Posterior cingulate gyrus (tissue), 11 donors: ENCODE results near the gene GEMIN4.
"Not testable (repeated sequence)": the region's sequence is repeated elsewhere in the genome, so short reads cannot be mapped to it uniquely, and the experiment has no call there.

ENCODE experiments used
- DNase-seq, 10 donors: peaks; one replicate each; pipeline versions ENCODE4 v3.0.0 to v3.0.0-alpha.2; 2020 to 2021; ENCODE audit warnings: mixed read lengths in 3 of 10
- intact Hi-C: fragments of 100-400 bp; cut with DNase I; formaldehyde crosslinking; loops from one replicate; pipeline ENCODE4 v1.15.1; 2023

GEMIN4 gene

GRCh38 chr17:784143-784542 lies 32.1 kb upstream of the GEMIN4 start:
- intact Hi-C loops: no loop called here
- DNase-seq: peak in 1 of 10 donors; percentile 2

GRCh38 chr17:781805-782731 lies 30.0 kb upstream of the GEMIN4 start, which contains the start of the genes GLOD4 and MRM3:
GLOD4 (minus strand) TSS chr17:782280; CDS start chr17:782255, 25 bp downstream.
MRM3 (plus strand) TSS chr17:782353; CDS start chr17:782379, 26 bp downstream.
- DNase-seq: peak; percentile 87 to 99 (median 93)
- intact Hi-C loops: no loop called here

- peak in 1 of 10 donors; percentile 47 for DNase-seq
- intact Hi-C loops: no loop called here
These were observed 26.0 kb upstream of the GEMIN4 start for GRCh38 chr17:778096-778495.

DNA sequence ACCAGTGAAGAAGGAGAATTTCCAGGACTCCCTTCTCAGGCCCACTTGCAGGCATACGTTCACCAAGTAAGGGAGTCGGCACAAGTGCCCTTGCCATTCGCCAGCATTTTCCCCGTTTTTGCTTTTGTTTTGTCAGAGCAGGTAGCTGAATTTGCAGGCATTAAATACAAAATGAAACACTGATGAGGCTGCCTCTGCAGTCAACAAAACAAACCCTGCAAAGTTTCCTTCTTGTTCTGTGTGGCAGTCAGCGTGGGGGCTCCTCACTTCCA lies 22.2 kb upstream of the GEMIN4 start:
- intact Hi-C loops: no loop called here
- no peak for DNase-seq

DNA sequence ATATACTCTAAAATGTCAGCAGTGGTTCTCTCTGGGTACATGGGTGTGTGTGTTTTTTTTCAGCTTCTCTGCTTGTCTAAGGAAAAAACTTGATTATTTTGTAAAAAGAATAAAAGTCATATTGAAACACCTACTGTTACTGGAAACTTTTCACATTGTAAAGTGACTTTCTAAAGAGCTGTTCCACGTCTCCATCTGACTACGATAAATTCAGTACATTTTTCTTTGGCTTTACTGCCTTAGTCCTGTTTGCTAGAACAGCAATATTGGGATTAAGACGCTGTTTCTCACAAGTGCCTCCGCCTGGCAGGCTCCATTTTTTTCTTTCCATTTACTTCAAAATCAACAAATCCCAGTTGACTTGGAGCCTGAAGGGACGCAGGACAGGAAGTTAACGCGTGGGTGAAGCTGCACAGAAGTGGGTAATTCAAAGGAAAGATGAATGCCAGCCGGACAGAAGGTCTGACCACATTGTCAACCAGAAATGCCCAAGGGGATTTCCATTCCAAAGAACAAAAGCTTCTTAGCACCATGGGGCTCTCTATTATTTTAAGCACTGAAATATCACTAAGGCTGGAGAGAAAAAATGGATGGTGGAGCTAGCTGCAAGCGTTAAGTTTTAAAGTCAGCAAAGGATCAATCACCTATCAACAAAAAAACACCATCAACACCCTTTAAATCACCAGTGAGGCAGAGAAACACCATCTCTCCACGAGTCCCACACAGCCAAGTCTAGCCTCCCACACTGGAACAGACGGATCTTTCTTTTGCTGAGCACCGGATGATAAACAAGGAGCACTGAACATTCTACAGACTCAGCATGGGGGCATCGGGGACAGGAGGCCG lies 21.6 kb upstream of the GEMIN4 start:
- DNase-seq: peak in 1 of 10 donors; percentile 28
- intact Hi-C loops: no loop called here

- DNase-seq: no peak
- intact Hi-C loops: no loop called here
These were observed 21.0 kb upstream of the GEMIN4 start for GRCh38 chr17:773016-773415.

- intact Hi-C loops: no loop called here
These were observed 15.0 kb upstream of the GEMIN4 start for GRCh38 chr17:767076-767475.

DNA sequence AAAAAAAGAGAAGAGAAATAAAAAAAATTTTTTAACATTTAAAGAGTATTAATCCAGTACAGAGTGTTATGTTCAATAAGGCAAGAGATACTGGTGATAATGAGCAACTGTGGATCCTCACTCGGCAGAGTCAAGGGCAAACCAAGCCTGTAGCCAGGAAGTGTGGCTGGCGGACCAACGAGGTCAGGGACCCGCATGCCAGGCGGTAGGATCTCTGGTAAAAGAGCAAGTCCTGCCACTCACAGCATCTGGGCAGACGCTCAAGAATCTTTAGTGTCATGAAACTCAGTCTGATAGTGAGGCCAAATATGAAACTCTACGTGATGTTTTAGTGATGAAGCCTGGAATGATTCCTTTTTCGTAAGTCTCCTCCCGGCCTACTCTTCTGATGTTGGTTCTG lies 8.3 kb upstream of the GEMIN4 start:
- DNase-seq: peak in 1 of 10 donors; percentile 44
- intact Hi-C loops: no loop called here

More at GRCh38 chr17:767076-767475, 15.0 kb upstream of the GEMIN4 start:
- DNase-seq: no peak

DNA sequence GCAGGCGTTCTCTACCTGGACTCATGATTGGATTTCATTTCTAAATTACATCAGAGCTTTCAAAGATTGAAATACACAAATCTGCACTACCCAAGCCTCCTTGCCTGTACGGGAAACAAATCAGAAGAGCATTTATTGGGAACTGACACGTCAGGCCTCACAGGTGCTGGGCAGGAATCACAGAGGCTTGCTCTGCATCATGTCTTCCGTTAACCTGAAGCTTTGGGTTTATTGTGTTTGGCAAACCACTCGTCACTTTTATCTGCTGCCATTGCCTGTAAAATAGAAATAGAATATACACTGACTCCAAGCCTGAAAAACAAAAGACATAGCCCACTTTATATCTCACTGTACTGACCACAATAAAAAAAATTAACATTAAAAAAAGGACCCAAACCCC lies 7.9 kb upstream of the GEMIN4 start:
- intact Hi-C loops: no loop called here
- peak in 1 of 10 donors; percentile 1 for DNase-seq

DNA sequence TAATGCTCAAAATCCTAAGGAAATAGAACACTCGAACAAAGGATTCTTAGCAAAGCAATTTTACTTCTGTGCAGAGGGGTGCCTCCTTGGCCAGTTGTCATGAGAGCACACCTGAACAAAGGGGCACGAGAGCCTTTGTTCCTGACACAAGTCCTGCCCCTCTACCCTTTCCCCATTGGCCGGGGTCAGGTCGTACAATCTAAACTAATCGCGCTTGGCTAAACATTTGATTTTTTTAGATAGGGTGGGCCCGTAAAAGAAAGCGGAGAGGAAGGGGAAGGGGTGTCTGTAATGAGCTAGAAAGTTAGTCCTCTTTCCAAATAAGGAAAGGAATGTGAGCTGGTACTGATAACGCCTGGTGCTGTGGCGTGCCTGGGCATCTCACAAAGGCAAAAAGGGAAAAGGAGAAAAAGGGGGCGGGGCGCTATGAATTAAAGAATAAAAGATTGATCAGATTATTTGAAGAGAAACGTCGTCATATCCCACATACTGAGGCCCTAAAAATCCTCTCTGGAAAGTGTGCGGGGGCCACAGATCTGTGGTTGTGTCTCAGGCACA lies 4.0 kb upstream of the GEMIN4 start:
- DNase-seq, intact Hi-C loops: not testable (repeated sequence)

DNA sequence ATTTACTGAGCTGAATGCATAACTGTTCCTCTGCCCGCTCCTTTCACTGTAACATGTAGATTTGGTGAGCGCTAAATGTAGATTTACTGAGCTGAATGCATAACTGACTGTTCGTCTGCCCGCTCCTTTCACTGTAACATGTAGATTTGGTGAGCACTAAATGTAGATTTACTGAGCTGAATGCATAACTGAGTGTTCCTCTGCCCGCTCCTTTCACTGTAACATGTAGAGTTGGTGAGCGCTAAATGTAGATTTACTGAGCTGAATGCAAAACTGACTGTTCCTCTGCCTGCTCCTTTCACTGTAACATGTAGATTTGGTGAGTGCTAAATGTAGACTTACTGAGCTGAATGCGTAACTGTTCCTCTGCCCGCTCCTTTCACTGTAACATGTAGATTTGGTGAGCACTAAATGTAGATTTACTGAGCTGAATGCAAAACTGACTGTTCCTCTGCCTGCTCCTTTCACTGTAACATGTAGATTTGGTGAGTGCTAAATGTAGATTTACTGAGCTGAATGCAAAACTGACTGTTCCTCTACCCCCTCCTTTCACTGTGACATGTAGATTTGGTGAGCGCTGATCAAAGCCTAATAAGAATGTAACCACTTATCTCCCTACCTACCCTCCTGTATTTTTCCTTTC lies 3.4 kb upstream of the GEMIN4 start:
- intact Hi-C loops, DNase-seq: not testable (repeated sequence)

GRCh38 chr17:753418-753817 lies 1.4 kb upstream of the GEMIN4 start:
- no peak for DNase-seq
- intact Hi-C loops: no loop called here

DNA sequence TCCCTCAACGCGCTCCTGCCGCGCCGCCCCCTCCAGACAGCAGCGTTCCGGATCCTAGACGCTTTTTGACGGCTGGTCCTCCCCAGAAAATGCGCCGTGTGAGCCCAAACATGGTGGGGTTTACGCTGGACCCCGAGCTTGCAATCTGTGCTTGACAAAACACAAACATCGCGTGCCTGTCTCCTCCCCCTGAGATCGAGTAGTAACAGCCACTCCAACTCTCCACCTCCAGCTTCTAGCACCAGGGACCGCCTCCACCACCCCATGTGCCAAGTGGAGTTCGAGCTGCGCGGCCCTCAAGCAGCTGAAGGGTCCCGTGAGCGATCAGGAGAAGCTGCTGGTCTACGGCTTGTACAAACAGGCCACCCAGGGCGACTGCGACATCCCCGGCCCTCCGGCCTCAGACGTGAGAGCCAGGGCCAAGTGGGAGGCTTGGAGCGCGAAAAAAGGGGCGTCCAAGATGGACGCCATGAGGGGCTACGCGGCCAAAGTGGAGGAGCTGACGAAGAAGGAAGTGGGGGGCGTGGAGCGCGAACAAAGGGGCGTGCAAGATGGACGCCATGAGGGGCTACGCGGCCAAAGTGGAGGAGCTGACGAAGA lies 656 bp upstream of the GEMIN4 start:
- intact Hi-C loops: no loop called here
- peak in 6 of 10 donors; percentile 13 to 91 (median 38) for DNase-seq

DNA sequence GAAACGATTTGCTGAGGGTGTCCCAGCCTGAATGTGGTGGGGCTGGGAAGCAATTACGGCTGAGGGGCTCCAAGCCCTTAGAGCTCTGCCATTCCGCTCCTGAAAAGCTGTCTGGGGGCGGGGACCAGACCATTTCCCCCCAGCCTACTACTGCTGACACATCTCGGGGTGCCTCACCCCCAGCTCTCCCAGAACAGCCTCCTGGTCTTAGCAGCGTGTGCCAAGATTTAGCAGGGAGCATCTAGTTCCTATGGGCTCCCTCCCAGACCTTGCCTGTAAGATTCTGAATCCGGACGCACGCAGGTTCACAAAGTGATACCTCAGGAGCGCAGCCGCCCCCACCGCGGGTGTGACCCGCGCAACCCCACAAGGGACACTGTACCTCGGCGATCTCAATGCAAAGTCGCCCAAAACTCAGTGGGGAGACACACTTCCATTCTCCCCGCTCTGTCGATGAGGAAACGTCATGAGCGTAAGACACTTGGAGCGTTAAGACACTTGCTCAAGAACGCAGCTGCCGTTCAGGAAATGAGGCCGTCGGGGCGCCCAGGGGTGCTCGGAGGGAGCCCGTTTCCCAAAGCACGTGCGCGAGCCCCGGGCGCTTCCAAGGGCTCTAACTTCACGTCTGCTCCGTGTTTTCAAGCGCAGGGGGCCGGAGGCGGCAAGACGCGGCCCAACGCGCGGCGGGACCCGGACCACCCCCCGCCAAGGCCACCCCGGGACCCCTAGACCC lies 629 bp downstream of the GEMIN4 start:
- peak in 1 of 10 donors; percentile 72 for DNase-seq
- intact Hi-C loops: no loop called here

GRCh38 chr17:750431-751037 lies 1.5 kb downstream of the GEMIN4 start:
- intact Hi-C loops: no loop called here

GRCh38 chr17:749359-749758 lies 2.7 kb downstream of the GEMIN4 start:
- intact Hi-C loops: not testable (repeated sequence)

More at GRCh38 chr17:750431-751037, 1.5 kb downstream of the GEMIN4 start:
- DNase-seq: peak in 1 of 10 donors; percentile 4

DNA sequence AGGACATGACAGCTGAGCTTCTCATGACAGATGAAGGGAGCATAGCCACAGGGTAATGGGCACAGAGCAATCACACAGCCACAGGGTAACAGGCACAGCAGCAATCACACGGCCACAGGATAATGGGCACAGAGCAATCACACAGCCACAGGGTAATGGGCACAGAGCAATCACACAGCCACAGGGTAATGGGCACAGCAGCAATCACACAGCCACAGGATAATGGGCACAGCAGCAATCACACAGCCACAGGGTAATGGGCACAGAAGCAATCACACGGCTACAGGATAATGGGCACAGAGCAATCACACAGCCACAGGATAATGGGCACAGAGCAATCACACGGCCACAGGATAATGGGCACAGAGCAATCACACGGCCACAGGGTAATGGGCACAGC lies 3.5 kb downstream of the GEMIN4 start:
- peak in 1 of 10 donors; percentile 38 for DNase-seq
- intact Hi-C loops: not testable (repeated sequence)

More at GRCh38 chr17:749359-749758, 2.7 kb downstream of the GEMIN4 start:
- DNase-seq: peak in 1 of 10 donors; percentile 22

GRCh38 chr17:746783-747629 lies 5.1 kb downstream of the GEMIN4 start:
- DNase-seq: peak in 1 of 10 donors; percentile 63
- intact Hi-C loops: no loop called here
